ENCODE results near the gene CALML5. TPM values are rescaled to one million over a fixed set of nuclear protein-coding genes. Genes with fewer than 3 reads are reported as not detected.

Gene CALML5
- total RNA-seq, 1 experiment from 2014 or later, result not detected

DNA sequence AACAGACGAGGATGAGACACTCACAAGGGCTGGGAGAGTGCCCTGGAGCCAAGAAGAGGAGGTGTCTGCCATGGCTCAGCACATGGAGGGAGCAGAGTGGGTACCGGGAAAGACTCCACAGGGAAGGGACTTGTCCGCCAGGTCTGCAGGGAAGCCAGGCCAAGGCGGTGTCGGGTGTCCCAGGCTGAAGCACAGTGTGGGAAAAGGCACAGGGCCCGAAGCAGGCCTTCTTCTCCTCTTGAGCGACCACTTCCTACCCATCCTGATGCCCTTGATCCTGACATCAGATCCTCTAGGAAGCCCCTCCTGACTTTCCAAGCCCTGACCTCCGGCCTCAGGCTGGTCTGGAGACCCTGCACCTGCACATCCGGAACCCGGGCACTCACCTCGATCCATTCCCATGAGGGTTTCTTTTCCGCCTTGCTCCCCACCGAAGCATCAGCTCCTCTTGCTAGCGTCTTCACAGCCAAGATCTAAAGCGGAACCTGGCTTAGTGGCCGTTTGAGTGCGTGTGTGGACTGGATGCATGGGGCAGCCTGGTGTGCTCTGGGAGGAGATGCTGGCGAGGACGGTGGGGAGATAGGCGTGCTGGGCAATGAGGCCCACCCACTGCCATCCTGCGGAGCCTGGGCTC is 33.8 kb upstream of the CALML5 start:
- DNase-seq (ENCODE audit: low read depth), result no peak

- DNase-seq (ENCODE audit: low read depth), result no peak
Measured at GRCh38 chr10:5532618-5533097, 33.3 kb upstream of the CALML5 start.

GRCh38 chr10:5532307-5532605 is 32.9 kb upstream of the CALML5 start:
- DNase-seq (ENCODE audit: low read depth), result no peak

- DNase-seq (ENCODE audit: low read depth), result no peak
Measured at GRCh38 chr10:5531558-5532306, 32.4 kb upstream of the CALML5 start.

GRCh38 chr10:5530846-5531557 is 31.6 kb upstream of the CALML5 start:
- DNase-seq (ENCODE audit: low read depth), result no peak

GRCh38 chr10:5530412-5530806 is 31.0 kb upstream of the CALML5 start:
- no peak for DNase-seq (ENCODE audit: low read depth)

GRCh38 chr10:5529702-5530411 is 30.5 kb upstream of the CALML5 start:
- DNase-seq (ENCODE audit: low read depth), result no peak

DNA sequence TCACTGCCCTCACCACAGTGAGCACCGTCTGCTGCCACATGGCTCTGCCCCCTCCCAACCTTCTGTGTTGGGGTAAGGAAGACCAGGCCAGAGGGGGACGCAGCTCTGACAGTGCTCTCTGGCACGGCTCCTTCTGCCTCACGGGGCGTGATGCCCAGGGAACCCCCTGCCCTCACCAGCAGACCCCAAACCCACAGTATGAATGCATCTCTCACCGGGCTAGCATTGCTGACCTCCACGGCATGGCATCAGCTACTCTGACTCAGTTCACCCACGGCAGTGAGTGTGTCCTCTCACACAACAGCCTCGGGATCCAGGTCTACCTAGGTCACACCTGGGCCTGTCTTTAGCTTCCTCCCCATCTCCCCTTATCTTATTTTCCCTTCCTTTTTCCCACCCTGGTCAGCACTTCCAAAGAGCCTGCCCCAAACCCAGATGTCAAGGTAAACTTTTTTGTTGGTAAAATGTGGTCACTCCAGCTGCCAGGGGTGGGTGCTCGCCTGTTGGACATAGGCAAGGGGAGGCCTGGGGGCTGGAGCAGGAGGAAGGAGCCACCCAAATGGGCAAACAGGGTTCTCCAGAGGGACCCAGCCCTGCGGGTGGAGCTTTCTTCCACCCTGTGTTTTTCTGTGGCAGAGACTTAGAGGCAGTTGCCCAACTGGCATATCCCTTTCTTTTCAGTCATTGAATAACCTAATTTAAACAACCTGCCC is 29.8 kb upstream of the CALML5 start:
- DNase-seq (ENCODE audit: low read depth), result no peak

- DNase-seq (ENCODE audit: low read depth), result no peak
Measured at GRCh38 chr10:5527332-5528200, 28.2 kb upstream of the CALML5 start.

DNA sequence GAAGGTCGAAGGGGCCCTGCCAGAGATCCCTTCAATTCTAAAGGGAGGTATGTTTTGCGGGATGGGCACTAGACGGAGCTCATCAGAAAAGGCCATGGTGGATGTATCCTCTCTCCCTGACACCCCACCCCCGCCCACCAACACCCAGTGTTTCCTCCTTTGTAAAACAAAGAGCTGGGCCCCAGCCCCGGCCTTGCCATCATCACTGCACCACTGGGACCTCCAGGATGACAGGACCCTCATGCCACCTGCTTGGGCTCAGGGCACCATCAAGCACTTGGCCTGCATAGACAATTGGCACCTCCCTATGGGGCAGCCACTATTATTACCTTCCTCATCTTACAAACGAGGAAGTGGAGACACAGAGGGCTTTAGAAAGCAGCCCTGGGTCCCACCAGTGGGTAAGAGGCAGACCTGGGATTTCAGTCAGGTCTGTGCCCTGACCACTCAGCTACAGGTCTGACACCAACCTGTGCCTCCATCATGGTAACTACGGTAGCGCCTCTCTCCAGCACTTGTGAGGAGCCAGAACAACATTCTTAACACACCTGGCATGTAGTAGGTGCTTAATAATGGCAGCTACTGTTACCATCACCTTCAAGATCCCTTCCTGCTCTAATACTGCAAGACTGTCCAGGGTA is 27.4 kb upstream of the CALML5 start:
- no peak for DNase-seq (ENCODE audit: low read depth)

- DNase-seq (ENCODE audit: low read depth), result no peak
Measured at GRCh38 chr10:5525561-5526341, 26.4 kb upstream of the CALML5 start.

DNA sequence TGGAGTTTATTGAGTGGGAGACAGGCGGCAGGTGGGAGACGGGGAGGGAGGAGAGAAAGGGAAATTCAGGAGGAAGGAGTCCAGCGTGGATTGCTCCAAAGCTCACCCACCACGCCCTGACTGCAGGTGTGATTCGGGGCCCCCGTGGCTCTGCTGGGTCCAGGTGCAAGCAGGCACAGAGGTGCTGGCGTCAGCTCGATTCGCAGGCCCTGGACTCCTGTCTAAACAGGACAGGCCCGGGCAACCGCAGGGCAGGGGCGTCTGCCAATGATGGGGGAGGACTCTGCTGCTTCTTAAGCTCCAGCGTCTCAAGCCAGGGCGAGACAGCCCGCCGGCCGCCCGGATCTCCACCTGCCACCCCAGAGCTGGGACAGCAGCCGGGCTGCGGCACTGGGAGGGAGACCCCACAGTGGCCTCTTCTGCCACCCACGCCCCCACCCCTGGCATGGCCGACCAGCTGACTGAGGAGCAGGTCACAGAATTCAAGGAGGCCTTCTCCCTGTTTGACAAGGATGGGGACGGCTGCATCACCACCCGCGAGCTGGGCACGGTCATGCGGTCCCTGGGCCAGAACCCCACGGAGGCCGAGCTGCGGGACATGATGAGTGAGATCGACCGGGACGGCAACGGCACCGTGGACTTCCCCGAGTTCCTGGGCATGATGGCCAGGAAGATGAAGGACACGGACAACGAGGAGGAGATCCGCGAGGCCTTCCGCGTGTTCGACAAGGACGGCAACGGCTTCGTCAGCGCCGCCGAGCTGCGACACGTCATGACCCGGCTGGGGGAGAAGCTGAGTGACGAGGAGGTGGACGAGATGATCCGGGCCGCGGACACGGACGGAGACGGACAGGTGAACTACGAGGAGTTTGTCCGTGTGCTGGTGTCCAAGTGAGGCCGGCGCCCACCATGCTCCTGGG is 25.5 kb upstream of the CALML5 start, which contains the start of gene CALML3:
TSS of gene CALML3 (plus strand) at position 321 of the 920 bp plus-strand sequence. CDS start at position 446, 125 bp downstream.
- no peak for DNase-seq (ENCODE audit: low read depth)

DNA sequence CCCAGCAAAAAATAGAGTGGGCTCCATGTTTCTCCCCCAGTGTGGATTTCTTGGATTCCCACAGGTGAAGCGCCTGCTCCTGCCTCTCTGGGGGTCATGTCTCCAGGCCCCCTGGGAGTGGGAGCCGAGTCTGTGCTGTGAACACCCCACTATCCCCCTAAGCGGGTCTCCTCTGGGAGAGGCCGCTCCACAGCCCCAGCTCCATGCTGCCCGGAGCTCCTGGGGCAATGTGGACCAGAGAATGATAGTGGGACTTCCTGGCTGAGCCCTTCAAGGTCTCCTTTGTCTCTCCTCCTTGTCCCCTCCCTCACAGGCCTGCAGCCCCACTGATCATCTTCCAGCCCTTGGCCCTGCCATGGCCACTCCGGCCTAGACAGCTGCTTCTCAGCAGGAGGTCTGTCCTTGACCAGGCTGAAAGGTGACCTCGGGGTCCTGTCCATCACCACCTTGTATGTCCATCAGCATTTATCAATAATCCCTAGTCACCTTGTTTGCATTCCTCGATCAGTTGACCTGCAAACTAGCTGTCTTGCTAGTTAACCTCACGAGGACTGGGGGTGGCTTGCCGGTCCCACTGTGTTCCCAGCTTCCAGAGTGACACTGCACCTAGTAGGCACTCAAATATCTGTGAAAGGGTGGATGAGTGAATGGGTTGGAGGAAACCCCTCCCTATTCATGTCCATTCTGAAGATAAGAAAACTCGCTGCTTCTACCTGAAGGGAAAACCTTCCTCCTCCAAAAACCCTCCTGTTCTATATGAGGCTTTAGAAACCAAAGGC is 24.6 kb upstream of the CALML5 start:
- no peak for DNase-seq (ENCODE audit: low read depth)

DNA sequence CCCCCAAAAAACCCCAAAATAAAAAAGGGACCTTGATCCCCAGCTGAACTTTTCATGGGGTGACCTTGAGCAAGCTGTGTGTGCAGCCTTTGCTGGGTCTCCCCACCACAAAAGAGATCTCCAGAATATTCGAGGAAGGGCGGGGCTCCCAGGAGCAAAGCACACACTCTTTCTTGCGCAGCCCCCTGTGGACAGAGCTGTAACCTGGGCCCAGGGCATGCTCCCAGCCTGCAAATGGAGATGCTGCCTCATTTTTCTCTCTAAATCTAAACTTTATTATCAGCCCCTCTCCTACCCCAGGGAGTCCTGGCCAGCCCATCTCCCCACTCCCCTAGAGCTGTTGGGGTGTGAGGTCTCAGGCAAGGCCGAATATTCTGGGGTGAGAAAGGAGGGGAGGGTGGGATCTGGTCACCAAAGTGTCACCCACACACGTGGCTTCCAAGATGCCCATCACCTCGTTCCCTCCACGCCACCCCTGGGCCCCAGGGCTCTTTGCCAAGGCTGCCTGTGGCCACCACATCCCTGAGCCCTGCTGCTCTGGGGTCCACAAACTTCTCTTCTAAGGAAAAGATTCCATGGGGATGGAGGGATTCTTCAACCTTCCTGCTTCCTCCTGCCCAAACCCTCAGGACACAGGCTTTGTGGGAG is 23.7 kb upstream of the CALML5 start:
- no peak for DNase-seq (ENCODE audit: low read depth)

- DNase-seq (ENCODE audit: low read depth), result no peak
Measured at GRCh38 chr10:5519054-5519453, 19.7 kb upstream of the CALML5 start.

DNA sequence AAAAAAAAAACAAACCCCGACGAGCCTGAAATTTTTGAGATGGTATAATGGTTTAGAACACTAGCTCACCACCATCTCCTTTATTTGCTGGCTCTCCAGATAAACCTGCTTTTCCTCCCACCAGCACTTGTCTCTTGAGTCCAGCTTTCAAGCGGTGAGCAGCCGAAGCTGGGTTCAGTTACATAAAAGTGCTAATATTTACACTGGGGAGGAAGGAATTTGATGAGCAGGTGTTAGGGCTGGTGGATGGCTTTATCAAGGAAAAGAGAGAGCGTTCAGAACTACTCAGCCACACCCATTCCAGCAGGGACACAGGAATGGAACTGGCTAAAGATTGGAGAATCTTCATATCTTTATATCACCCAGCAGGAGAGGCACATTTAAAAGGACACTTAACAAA is 18.8 kb upstream of the CALML5 start:
- DNase-seq (ENCODE audit: low read depth), result no peak

GRCh38 chr10:5517546-5517945 is 18.2 kb upstream of the CALML5 start:
- no peak for DNase-seq (ENCODE audit: low read depth)

Measured in M059J (cell line).